ENCODE measurements around the gene PCDHGA4.
"Not testable (repeated sequence)": the region's sequence is repeated elsewhere in the genome, so short reads cannot be mapped to it uniquely, and the experiment has no call there.

Gene PCDHGA4

DNA sequence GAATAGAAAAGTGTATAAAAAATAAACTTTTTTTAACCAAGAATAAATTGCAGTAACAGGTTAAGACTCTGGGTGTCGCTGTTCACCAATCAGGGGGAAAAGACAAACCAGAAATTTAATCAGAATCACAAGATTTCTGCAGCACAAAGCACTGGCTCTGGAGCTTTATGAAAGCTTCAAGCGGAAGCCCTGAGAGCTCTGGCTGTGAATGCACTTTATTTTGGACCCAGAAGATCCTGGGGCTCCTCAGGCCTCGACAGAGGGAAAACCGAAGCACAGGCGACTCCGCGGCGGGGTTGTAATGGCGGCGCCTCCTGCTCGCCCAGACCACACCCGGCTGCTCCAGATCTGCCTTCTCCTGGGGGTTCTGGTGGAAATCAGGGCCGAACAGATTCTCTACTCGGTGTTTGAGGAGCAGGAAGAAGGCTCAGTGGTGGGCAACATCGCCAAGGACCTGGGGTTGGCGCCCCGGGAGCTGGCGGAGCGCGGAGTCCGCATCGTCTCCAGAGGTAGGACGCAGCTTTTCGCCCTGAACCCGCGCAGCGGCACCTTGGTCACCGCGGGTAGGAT, at the start of gene PCDHGA4:
Gene PCDHGA4 (plus strand): TSS at position 122 of the 570 bp plus-strand sequence. CDS start 87 bp downstream, at position 209.
- TF ChIP-seq ISL1 (CRISPR knock-in tag; IDR thresholded peaks at IDR 0.05): no peak
- no peak for TF ChIP-seq ARNTL (CRISPR knock-in tag; IDR thresholded peaks at IDR 0.05; ENCODE audit: borderline replicate concordance, low read depth)
- TF ChIP-seq TCF4 (CRISPR knock-in tag; IDR thresholded peaks at IDR 0.05; ENCODE audit: borderline replicate concordance): no peak
- TF ChIP-seq ZC3H10 (CRISPR knock-in tag; IDR thresholded peaks at IDR 0.05): no peak
- TF ChIP-seq, protein P1, sequence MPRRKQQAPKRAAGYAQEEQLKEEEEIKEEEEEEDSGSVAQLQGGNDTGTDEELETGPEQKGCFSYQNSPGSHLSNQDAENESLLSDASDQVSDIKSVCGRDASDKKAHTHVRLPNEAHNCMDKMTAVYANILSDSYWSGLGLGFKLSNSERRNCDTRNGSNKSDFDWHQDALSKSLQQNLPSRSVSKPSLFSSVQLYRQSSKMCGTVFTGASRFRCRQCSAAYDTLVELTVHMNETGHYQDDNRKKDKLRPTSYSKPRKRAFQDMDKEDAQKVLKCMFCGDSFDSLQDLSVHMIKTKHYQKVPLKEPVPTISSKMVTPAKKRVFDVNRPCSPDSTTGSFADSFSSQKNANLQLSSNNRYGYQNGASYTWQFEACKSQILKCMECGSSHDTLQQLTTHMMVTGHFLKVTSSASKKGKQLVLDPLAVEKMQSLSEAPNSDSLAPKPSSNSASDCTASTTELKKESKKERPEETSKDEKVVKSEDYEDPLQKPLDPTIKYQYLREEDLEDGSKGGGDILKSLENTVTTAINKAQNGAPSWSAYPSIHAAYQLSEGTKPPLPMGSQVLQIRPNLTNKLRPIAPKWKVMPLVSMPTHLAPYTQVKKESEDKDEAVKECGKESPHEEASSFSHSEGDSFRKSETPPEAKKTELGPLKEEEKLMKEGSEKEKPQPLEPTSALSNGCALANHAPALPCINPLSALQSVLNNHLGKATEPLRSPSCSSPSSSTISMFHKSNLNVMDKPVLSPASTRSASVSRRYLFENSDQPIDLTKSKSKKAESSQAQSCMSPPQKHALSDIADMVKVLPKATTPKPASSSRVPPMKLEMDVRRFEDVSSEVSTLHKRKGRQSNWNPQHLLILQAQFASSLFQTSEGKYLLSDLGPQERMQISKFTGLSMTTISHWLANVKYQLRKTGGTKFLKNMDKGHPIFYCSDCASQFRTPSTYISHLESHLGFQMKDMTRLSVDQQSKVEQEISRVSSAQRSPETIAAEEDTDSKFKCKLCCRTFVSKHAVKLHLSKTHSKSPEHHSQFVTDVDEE (CRISPR knock-in tag; IDR thresholded peaks at IDR 0.05): no peak
- no peak for TF ChIP-seq ESRRG (CRISPR knock-in tag; IDR thresholded peaks at IDR 0.05)
- ATAC-seq: no peak

DNA sequence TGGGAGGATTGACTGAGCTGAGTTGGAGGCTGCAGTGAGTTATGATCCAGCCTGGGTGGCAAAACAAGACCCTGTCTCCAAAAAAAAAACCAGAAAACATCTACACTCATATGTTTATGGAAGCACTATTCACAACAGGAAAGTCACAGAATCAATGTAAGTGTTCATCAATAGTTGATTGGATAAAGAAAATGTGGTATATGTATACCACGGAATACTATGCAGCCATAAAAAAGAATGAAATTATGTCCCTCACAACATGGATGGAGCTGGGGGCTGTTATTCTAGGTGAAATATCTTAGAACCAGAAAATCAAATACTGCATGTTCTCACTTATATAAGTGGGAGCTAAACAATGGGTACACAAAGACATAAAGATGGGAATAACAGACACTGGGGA, 48.2 kb upstream of the PCDHGA4 start:
- ATAC-seq: no peak
- TF ChIP-seq ZNF8 (CRISPR knock-in tag; IDR thresholded peaks at IDR 0.05) (peak; percentile 69; the same call in 1 of the 2 replicates), OSR1 (CRISPR knock-in tag; IDR thresholded peaks at IDR 0.05) (no peak)

DNA sequence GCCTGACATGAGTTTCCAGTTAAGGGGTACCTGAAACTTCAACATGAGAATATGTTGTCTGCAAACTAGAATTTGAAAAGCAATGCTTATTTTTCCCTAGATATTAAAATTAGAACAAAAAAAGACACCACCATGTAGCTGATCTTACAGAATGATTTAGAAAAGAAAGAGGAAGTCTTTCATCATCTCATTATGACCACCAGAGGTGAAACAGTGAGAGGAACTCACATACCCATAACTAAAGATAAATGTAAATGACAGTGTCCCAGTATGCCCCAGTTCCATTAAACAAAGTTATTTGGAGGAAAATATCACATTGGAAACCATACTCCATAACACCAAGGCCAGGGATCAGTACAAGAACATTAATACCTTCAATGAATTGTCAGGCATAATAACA, 41.1 kb upstream of the PCDHGA4 start:
- ATAC-seq: no peak
- TF ChIP-seq ZNF70 (CRISPR knock-in tag; IDR thresholded peaks at IDR 0.05) (no peak), ZFP30 (CRISPR knock-in tag; IDR thresholded peaks at IDR 0.05) (no peak), RARB (CRISPR knock-in tag; IDR thresholded peaks at IDR 0.05) (no peak), ISL1 (CRISPR knock-in tag; IDR thresholded peaks at IDR 0.05) (no peak)

DNA sequence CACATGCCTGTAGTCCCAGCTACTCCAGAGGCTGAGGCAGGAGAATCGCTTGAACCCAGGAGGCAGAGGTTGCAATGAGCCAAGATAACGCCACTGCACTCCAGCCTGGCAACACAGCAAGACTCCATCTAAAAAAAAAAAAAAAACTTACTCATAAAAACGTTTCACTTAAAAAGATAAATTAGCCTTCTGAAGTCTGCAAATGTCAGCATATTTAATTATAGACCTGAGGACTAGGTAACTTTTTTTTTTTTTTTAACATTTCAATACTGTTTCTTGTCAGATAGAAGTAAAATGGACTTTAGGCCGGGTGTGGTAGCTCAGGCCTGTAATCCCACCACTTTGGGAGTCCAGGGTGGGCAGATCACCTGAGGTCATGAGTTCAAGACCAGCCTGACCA, 37.9 kb upstream of the PCDHGA4 start:
- not testable (repeated sequence) for ATAC-seq

DNA sequence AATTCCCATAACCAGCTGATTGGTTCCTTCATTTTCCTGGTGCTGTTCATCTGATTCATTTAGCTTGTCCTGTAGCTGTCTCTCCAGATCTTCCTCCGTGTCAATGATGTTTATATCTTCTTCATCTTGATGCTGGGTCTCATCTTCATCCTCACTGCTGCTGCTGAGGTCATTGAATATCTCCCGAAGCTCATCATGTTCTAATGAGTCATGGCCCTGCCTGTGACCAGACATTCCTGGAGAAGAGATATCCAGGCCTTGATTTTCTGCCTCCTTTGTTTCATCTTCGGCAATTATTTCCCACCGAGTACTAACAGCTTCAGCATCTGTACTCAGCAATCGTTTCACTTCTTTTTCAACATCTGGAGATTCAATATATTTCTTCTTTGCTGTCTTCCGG, 35.6 kb upstream of the PCDHGA4 start:
- TF ChIP-seq, protein P1 (CRISPR knock-in tag; IDR thresholded peaks at IDR 0.05): no peak
- no peak for TF ChIP-seq ZFP3 (CRISPR knock-in tag; IDR thresholded peaks at IDR 0.05)
- no peak for TF ChIP-seq SNAI2 (CRISPR knock-in tag; IDR thresholded peaks at IDR 0.05)
- TF ChIP-seq ZNF8 (CRISPR knock-in tag; IDR thresholded peaks at IDR 0.05): no peak
- TF ChIP-seq ZFP30 (CRISPR knock-in tag; IDR thresholded peaks at IDR 0.05): no peak
- no peak for TF ChIP-seq GLIS3 (CRISPR knock-in tag; IDR thresholded peaks at IDR 0.05)
- TF ChIP-seq, protein P2, sequence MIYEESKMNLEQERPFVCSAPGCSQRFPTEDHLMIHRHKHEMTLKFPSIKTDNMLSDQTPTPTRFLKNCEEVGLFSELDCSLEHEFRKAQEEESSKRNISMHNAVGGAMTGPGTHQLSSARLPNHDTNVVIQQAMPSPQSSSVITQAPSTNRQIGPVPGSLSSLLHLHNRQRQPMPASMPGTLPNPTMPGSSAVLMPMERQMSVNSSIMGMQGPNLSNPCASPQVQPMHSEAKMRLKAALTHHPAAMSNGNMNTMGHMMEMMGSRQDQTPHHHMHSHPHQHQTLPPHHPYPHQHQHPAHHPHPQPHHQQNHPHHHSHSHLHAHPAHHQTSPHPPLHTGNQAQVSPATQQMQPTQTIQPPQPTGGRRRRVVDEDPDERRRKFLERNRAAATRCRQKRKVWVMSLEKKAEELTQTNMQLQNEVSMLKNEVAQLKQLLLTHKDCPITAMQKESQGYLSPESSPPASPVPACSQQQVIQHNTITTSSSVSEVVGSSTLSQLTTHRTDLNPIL (CRISPR knock-in tag; IDR thresholded peaks at IDR 0.05; ENCODE audit: low read depth): no peak
- TF ChIP-seq ZNF70 (CRISPR knock-in tag; IDR thresholded peaks at IDR 0.05): no peak
- no peak for TF ChIP-seq CSDC2 (CRISPR knock-in tag; IDR thresholded peaks at IDR 0.05)
- no peak for TF ChIP-seq TCF4 (CRISPR knock-in tag; IDR thresholded peaks at IDR 0.05; ENCODE audit: borderline replicate concordance)
- no peak for TF ChIP-seq ISL1 (CRISPR knock-in tag; IDR thresholded peaks at IDR 0.05)
- no peak for TF ChIP-seq ZC3H10 (CRISPR knock-in tag; IDR thresholded peaks at IDR 0.05)
- no peak for TF ChIP-seq RARB (CRISPR knock-in tag; IDR thresholded peaks at IDR 0.05)
- no peak for TF ChIP-seq ZNF565 (CRISPR knock-in tag; conservative IDR thresholded peaks at IDR 0.05; ENCODE audit: low read depth)
- TF ChIP-seq, protein P3, sequence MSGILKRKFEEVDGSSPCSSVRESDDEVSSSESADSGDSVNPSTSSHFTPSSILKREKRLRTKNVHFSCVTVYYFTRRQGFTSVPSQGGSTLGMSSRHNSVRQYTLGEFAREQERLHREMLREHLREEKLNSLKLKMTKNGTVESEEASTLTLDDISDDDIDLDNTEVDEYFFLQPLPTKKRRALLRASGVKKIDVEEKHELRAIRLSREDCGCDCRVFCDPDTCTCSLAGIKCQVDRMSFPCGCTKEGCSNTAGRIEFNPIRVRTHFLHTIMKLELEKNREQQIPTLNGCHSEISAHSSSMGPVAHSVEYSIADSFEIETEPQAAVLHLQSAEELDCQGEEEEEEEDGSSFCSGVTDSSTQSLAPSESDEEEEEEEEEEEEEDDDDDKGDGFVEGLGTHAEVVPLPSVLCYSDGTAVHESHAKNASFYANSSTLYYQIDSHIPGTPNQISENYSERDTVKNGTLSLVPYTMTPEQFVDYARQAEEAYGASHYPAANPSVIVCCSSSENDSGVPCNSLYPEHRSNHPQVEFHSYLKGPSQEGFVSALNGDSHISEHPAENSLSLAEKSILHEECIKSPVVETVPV (CRISPR knock-in tag; IDR thresholded peaks at IDR 0.05): no peak
- TF ChIP-seq BACH2 (CRISPR knock-in tag; IDR thresholded peaks at IDR 0.05; ENCODE audit: borderline replicate concordance): no peak
- TF ChIP-seq PPARA (CRISPR knock-in tag; IDR thresholded peaks at IDR 0.05; ENCODE audit: borderline replicate concordance): no peak
- TF ChIP-seq ESRRG (CRISPR knock-in tag; IDR thresholded peaks at IDR 0.05): no peak
- TF ChIP-seq, protein P4, sequence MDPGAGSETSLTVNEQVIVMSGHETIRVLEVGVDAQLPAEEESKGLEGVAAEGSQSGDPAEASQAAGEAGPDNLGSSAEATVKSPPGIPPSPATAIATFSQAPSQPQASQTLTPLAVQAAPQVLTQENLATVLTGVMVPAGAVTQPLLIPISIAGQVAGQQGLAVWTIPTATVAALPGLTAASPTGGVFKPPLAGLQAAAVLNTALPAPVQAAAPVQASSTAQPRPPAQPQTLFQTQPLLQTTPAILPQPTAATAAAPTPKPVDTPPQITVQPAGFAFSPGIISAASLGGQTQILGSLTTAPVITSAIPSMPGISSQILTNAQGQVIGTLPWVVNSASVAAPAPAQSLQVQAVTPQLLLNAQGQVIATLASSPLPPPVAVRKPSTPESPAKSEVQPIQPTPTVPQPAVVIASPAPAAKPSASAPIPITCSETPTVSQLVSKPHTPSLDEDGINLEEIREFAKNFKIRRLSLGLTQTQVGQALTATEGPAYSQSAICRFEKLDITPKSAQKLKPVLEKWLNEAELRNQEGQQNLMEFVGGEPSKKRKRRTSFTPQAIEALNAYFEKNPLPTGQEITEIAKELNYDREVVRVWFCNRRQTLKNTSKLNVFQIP (CRISPR knock-in tag; IDR thresholded peaks at IDR 0.05; ENCODE audit: borderline replicate concordance, low read depth): no peak
- no peak for ATAC-seq

All from SK-N-SH treated with all-trans-retinoic acid at 6 μM for 48 hours (cell line).